MM.1S (cell line): ENCODE measurements around the gene TENM4.

Experiments
- CTCF ChIP-seq: fragments of 300-600 bp; sonication (generic); IDR thresholded peaks from 2 replicates; pipeline ENCODE4 v1.5.1; 2016; ENCODE audit warnings: antibody characterized with exemption, low read length, mixed read lengths
- EZH2 ChIP-seq: fragments of 300-600 bp; sonication (generic); optimal IDR thresholded peaks from 2 replicates; pipeline ENCODE3; 2017; ENCODE audit warnings: low read depth, mild to moderate bottlenecking, antibody characterized with exemption, low read length, mixed read lengths
- EZH2phosphoT487 ChIP-seq: fragments of 300-600 bp; sonication (generic); IDR thresholded peaks from 2 replicates; pipeline ENCODE4 v1.6.1; 2018; ENCODE audit warnings: antibody characterized with exemption, low read length

GRCh38 chr11:78656984-78657383 lies 783.8 kb downstream of the TENM4 start:
- TF ChIP-seq CTCF = no peak
- TF ChIP-seq EZH2 = no peak
- no peak for TF ChIP-seq EZH2phosphoT487
